ENCODE measurements around the gene CLDN22. TPM values are rescaled to one million over a fixed set of nuclear protein-coding genes. Genes with fewer than 3 reads are reported as not detected.

Gene CLDN22
- polyA plus RNA-seq (ENCODE audit: insufficient read depth in 1 of 5, insufficient read length in 5 of 5, low replicate concordance in 1 of 5) = 1 to 10 TPM in 2 of 5 donors, under 1 TPM in 3; 0.35 to 2.2 (median 0.95) TPM
- long read RNA-seq, donor 1, transcript CLDN22-201 (1 exons, 2,581 nt) = major isoform, 106 of 106 reads
- long read RNA-seq, donor 1, partial matches to known transcripts = 0 of 106 reads
- long read RNA-seq, donor 1, other reads (novel, unspliced or antisense) = 0 of 106 reads
- long read RNA-seq, donor 2, transcript CLDN22-201 (1 exons, 2,581 nt) = major isoform, 29 of 29 reads
- long read RNA-seq, donor 2, partial matches to known transcripts = 0 of 29 reads
- long read RNA-seq, donor 2, other reads (novel, unspliced or antisense) = 0 of 29 reads
- long read RNA-seq, donor 3, transcript CLDN22-201 (1 exons, 2,581 nt) = major isoform, 51 of 51 reads
- long read RNA-seq, donor 3, partial matches to known transcripts = 0 of 51 reads
- long read RNA-seq, donor 3, other reads (novel, unspliced or antisense) = 0 of 51 reads
- long read RNA-seq, donor 4, transcript CLDN22-201 (1 exons, 2,581 nt) = major isoform, 36 of 36 reads
- long read RNA-seq, donor 4, partial matches to known transcripts = 0 of 36 reads
- long read RNA-seq, donor 4, other reads (novel, unspliced or antisense) = 0 of 36 reads
- long read RNA-seq, donor 5, transcript CLDN22-201 (1 exons, 2,581 nt) = major isoform, 33 of 33 reads
- long read RNA-seq, donor 5, partial matches to known transcripts = 0 of 33 reads
- long read RNA-seq, donor 5, other reads (novel, unspliced or antisense) = 0 of 33 reads
- long read RNA-seq, donor 6, transcript CLDN22-201 (1 exons, 2,581 nt) = major isoform, 54 of 54 reads
- long read RNA-seq, donor 6, partial matches to known transcripts = 0 of 54 reads
- long read RNA-seq, donor 6, other reads (novel, unspliced or antisense) = 0 of 54 reads
- long read RNA-seq, donor 7, transcript CLDN22-201 (1 exons, 2,581 nt) = major isoform, 39 of 39 reads
- long read RNA-seq, donor 7, partial matches to known transcripts = 0 of 39 reads
- long read RNA-seq, donor 7, other reads (novel, unspliced or antisense) = 0 of 39 reads
- long read RNA-seq, donor 8, transcript CLDN22-201 (1 exons, 2,581 nt) = major isoform, 10 of 10 reads
- long read RNA-seq, donor 8, partial matches to known transcripts = 0 of 10 reads
- long read RNA-seq, donor 8, other reads (novel, unspliced or antisense) = 0 of 10 reads

GRCh38 chr4:183320211-183321059 lies at the start of gene CLDN22:
TSS of gene CLDN22 (minus strand) at chr4:183320276. CDS start at chr4:183320218, 58 bp downstream.
- no peak for DNase-seq

- DNase-seq = no peak
Measured at GRCh38 chr4:183369073-183369472, 49.0 kb upstream of the CLDN22 start.

DNA sequence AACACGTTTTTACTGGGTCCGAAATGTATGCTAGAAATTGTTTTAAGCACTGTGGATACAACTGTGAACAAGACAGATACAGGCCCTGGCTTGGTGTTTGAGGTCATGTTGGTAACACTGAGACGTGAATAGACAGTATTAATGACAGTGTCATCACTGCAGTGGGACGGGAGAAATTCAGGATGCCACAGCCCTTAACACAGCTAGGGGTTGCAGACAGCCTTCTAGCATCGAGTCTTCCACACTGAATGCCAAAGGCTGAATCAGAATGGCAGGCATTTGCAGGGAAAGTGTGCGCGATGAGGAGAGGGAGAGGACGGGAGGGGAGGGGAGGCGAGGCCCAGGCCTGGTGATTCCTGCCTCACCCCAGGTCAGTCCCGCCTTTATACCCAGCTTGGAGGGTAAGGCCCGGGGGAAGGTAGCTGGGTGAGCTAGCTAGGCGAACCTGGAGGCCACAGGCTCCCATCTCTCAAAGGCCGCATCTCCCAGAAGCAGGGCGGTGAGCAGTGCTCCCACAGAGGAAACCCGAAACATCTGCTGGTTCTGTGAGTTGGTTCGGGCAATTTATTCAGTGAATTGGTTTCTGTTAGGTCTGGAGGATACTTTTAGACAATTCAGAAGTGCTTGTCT lies 46.2 kb upstream of the CLDN22 start:
- no peak for DNase-seq

GRCh38 chr4:183364025-183364424 lies 43.9 kb upstream of the CLDN22 start:
- DNase-seq = no peak

DNA sequence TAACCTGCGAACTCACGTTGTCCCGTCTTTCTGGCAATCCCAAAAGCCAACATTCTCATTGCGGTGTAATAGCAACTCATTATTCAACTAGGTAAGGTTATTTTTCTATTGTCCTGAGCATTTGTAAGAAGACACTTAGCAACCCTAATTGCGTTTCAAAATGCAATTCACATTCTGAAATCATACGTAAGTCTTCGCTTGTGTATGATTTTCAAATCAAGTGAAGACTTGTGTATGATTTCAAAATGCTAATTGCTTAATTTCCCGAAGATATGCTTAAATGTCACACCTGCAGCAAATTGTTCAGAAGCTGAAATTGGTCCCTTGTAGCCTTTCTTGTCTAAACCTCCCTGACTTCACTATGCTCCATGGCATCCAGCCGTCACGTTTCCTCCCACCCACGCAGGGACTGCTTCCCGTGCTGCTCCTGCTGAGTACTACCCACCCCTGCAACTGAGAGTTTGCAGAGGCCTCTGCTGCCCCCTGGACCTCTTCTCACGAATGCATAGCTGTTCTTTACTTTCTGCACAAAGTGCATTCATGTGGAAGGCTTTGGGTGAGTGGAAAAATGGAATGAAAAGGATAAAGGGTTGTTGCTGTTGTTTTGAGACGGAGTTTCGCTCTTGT lies 43.0 kb upstream of the CLDN22 start:
- DNase-seq = no peak

- DNase-seq = no peak
Measured at GRCh38 chr4:183362036-183362435, 42.0 kb upstream of the CLDN22 start.

DNA sequence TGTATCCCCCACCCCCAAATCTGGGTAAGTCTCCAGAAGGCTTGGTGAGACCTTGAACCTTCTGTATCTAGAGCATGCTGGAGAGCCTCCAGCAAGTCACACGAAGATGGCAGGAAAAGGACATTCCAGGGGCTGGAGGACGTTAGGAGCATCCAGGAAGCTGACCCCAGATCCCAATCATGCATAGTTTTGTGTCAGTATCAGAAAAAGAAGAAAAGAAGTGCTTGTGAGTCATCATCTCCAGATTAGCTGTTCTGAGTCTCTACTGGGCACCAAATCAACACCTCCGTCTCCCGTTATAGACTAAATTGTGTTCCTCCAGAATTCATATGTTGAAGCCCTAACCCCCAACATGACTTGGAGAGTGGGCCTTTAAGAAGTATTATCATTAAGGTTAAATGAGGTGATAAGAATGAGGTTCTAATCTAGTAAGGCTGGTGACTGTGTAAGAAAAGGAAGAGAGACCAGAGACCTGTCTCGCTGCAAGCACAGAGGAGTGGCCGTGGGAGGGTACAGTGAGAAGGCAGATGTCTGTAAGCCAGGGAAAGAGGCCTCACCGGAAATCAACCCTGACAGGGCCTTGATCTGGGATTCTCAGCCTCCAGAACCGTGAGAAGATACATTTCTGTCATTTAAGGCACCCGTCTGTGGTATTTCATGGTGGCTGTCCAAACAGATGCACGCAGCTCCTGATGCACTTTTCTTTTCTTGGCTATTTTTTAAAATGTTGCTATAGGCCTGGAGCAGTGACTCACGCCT lies 40.3 kb upstream of the CLDN22 start:
- DNase-seq = no peak

- no peak for DNase-seq
Measured at GRCh38 chr4:183358215-183358755, 38.2 kb upstream of the CLDN22 start.

DNA sequence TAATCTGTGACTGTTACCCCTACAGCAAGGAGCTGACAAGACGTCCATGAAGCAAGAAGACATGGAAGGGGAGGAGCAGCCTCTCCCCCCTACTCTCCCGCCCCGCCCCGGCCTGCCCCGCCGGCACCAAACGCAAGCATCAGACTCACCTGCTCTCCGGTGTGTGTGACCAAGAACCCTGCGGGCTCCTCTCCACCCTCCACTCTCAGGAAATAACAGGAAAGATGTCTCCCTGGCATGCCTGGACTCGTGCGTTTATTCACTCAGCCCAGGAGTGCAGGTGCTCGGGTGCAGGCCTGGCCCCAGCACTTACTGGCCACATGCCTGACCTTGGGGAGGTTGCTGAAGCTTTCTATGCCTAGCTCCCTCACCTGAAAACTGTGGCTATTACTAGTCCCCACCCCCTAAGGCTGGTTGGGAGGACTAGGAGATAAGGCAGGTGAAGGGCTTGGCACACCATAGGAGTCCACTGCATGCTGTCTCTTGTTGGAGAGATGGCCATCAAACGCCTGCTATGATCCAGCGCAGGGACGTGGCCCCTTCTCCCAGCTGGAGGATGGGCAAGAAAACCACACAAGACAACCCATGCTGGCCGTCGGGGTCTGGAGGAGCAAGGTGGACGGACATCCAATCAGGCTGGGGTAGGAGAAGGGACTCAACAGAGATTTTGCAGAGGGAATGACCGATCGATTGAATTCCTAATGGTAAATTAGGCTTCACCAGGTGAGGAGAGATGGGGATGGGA lies 37.0 kb upstream of the CLDN22 start:
- DNase-seq = no peak

GRCh38 chr4:183356173-183356830 lies 36.2 kb upstream of the CLDN22 start:
- no peak for DNase-seq

DNA sequence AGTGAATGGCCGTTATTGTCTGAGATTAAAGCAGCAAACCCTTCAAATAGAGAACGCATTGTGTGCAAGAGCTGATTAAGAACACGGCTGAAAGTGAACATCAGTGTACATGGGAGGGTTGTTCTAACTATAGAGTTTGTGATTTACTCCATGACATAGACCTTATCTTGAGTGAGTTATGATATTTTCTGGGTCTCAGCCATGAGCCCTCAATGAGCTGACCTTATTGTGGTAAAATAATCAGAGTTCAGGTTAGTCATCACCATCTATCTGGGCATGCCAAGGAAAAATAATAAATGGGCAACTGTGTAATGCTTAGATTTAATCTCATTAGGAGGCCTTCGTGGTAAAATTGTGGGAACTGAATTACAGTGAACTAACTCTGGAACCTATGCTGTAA lies 35.3 kb upstream of the CLDN22 start:
- no peak for DNase-seq

GRCh38 chr4:183354219-183354618 lies 34.1 kb upstream of the CLDN22 start:
- DNase-seq = no peak

GRCh38 chr4:183353557-183353956 lies 33.5 kb upstream of the CLDN22 start:
- no peak for DNase-seq

- DNase-seq = no peak
Measured at GRCh38 chr4:183352546-183352945, 32.5 kb upstream of the CLDN22 start.

GRCh38 chr4:183350317-183351071 lies 30.4 kb upstream of the CLDN22 start:
- DNase-seq = no peak

DNA sequence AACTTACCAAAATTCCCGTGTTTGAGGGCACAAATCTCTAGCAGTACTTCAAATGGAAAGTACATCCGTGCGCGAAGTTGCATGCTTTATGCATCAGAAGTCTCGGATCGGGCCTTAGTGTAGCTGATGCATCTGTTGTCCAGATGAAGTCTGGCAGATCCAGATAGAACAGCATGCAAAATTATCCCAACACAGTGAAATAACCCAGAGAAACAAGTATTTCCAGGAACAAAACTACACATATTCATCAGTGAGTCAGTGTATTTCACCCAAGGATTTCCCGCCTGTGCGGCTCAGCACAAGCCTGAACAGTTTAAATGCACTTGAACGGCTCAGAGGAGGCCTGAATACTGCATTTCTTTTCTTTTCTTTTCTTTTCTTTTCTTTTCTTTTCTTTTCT lies 29.6 kb upstream of the CLDN22 start:
- no peak for DNase-seq
